Measurements from ENCODE around the gene AAMDC. TPM values are rescaled to one million over a fixed set of nuclear protein-coding genes. Genes with fewer than 3 reads are reported as not detected.
"Not testable (repeated sequence)": the region's sequence is repeated elsewhere in the genome, so short reads cannot be mapped to it uniquely, and the experiment has no call there.

Gene AAMDC
- total RNA-seq, 4 donors from 2014 or later = 14.6 to 47.9 (median 36.7) TPM

DNA sequence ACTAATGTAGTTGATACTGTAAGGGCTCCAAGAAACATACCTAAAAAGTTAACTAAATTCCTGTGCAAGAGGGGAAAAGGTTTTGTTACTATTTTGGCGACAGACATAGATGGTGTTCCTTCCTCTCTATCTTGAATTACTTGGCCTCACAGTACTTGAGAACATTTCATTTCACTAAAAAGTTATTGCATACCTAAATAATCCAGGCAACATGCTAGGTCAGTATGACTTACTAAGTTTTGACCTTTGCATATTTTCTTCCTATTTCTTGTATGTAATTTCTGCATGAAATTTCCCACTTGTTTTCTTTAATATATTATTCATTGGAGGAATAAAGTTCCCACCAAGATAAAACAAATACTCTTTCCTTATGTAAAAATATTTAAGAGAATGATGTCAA, 74.0 kb downstream of the AAMDC start:
- H3K4me3 ChIP-seq; DNase-seq (ENCODE audit: low spot score in 2 of 2); H3K4me1 ChIP-seq; H3K27me3 ChIP-seq; H3K27ac ChIP-seq; H3K9me3 ChIP-seq: not testable (repeated sequence)
- peaks cover 38% of the 10 kb centered on the region for H3K36me3 ChIP-seq
- WGBS = 100% methylated on average over 1 of the region's 1 CpG

DNA sequence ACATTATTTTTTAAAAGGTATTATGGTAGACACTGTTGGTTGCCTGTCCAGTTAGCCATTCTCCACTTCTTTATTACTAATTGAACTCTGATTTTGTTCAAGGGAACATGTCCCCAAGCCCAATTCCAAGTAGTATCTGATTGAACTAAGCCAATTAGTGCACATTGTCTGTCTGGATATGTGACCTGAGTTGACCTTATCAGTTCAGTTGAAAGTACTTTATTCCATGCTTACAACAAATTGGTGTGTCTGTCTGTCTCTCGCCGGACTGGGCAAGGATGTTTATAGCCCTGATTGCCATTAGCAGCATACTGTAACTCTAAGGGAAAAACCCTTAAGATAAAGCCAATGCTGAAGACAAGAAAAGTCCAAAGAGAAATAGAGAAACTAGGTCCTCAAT, 87.9 kb downstream of the AAMDC start:
- H3K4me1 ChIP-seq = no peaks in the 10 kb centered on the region
- H3K36me3 ChIP-seq = peaks cover 12% of the 10 kb centered on the region
- H3K27ac ChIP-seq = no peak overlapping the region
- no peaks in the 10 kb centered on the region for H3K27me3 ChIP-seq
- H3K9me3 ChIP-seq = no peaks in the 10 kb centered on the region
- TF ChIP-seq EP300 (IDR thresholded peaks at IDR 0.05) (no peak), POLR2A (IDR thresholded peaks at IDR 0.05) (no peak)
- TF ChIP-seq, protein P1, sequence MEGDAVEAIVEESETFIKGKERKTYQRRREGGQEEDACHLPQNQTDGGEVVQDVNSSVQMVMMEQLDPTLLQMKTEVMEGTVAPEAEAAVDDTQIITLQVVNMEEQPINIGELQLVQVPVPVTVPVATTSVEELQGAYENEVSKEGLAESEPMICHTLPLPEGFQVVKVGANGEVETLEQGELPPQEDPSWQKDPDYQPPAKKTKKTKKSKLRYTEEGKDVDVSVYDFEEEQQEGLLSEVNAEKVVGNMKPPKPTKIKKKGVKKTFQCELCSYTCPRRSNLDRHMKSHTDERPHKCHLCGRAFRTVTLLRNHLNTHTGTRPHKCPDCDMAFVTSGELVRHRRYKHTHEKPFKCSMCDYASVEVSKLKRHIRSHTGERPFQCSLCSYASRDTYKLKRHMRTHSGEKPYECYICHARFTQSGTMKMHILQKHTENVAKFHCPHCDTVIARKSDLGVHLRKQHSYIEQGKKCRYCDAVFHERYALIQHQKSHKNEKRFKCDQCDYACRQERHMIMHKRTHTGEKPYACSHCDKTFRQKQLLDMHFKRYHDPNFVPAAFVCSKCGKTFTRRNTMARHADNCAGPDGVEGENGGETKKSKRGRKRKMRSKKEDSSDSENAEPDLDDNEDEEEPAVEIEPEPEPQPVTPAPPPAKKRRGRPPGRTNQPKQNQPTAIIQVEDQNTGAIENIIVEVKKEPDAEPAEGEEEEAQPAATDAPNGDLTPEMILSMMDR (IDR thresholded peaks at IDR 0.05) = no peak
- 96% methylated on average over 2 of the region's 2 CpGs for whole genome bisulfite sequencing
- no peak for DNase-seq (ENCODE audit: low spot score in 2 of 2)
- H3K4me3 ChIP-seq = no peak overlapping the region

DNA sequence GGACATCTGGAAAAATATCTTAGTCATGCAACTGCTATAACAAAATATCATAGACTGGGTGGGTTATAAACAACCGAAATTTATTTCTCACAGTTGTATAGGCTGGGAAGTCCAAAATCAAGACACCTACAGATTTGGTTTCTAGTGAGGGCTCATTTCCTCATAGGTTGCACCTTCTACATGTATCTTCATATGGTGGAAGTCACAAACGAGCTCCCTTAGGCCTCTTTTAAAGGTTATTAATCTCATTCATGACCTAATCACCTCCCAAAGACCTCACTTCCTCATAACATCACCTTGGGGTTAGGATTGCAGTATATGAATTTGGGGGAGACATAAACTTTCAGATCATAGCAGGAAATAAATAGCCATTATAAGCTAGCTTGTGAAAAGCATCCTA, 88.3 kb downstream of the AAMDC start:
- Histone ChIP-seq H3K9me3 (no peaks in the 10 kb centered on the region), H3K36me3 (peaks cover 12% of the 10 kb centered on the region), H3K27ac (no peak overlapping the region), H3K4me1 (peaks cover under 1% of the 10 kb centered on the region), H3K4me3 (no peak overlapping the region), H3K27me3 (no peaks in the 10 kb centered on the region)
- WGBS = 95% methylated on average over 2 of the region's 2 CpGs
- no peak for TF ChIP-seq POLR2A (IDR thresholded peaks at IDR 0.05)
- TF ChIP-seq, protein P1 (IDR thresholded peaks at IDR 0.05) = no peak
- no peak for TF ChIP-seq POLR2AphosphoS5 (IDR thresholded peaks at IDR 0.05)
- TF ChIP-seq EP300 (IDR thresholded peaks at IDR 0.05) = no peak
- DNase-seq (ENCODE audit: low spot score in 2 of 2) = no peak

DNA sequence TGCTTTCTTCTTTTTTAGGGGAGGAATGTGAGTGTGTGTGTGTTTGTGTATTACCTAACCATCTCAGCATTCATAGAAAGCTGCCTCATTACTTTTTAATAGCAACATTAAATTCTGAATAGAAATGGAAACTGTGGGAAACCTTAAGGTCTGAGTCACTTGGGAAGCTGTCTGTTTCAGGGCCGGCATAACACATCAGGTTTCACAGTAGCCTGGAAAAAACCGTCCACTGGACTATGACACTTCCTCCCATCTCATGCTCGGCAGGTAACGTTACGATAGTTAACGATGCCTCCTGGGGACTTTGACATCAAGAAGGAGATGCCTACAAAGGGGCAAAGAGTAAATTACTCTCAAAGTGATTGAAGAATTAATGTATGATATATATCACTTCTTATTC, 89.9 kb downstream of the AAMDC start:
- H3K27me3 ChIP-seq; H3K4me3 ChIP-seq; DNase-seq (ENCODE audit: low spot score in 2 of 2); H3K9me3 ChIP-seq; H3K4me1 ChIP-seq; H3K27ac ChIP-seq: not testable (repeated sequence)
- 98% methylated on average over 6 of the region's 6 CpGs for WGBS
- peaks cover 17% of the 10 kb centered on the region for H3K36me3 ChIP-seq

DNA sequence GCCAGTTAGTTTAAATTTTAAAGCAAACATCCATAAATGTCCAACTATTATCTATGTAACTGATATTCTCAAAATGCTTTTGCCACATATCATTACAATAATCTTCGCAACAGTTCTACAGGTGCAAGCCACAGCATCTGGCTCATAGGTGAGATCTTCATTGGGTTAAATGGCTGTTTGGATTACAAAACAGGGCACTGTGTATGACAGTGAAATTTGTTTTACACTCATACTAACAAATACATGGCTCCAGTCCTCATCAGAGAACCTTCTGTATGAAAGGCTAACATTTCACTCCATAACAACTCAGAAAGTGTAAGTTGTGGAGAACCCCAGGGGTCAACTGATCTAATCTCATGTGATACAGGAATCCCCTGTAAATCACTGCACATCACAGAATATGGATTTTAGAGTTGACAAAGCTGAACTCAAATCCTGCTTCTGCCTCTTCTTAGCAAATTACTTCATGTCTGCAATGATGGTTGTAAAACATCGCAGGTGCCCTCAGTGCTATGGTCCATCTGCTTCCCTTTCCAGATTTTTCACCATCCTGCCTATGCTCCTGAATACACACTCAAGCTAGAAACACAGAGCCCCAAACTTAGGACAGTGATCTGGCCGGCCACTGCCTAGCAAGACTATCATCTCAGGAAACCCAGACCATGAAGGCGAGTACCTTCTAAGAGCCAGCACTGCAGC, 92.8 kb downstream of the AAMDC start:
- WGBS = 95% methylated on average over 2 of the region's 4 CpGs
- not testable (repeated sequence) for H3K9me3 ChIP-seq; H3K27me3 ChIP-seq; H3K4me1 ChIP-seq; H3K27ac ChIP-seq; DNase-seq (ENCODE audit: low spot score in 2 of 2); H3K4me3 ChIP-seq
- H3K36me3 ChIP-seq = peaks cover 11% of the 10 kb centered on the region

DNA sequence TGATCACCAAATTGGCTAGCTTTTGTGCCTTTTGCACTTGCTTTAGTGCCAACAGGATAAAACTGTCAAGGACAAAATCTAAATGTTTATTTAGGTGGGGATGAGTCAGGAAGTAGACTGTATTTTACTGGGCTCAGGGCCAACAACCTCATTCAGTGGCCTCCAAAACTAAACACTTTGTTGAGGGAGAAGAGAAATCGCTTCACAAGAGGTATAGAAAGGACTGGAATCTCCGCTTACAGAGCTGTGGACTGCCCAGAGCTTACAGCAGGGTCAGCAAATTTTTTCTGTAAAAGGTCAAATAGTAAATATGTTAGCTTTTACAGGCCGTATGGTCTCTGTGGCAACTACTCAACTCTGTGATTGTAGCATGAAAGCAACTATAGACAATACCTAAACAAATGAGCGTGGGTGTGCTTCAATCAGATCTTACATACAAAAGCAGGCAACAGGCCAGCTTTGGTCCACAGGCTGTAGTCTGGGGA, 93.4 kb downstream of the AAMDC start:
- DNase-seq (ENCODE audit: low spot score in 2 of 2); H3K27me3 ChIP-seq; H3K27ac ChIP-seq; H3K4me1 ChIP-seq; H3K4me3 ChIP-seq; H3K9me3 ChIP-seq: not testable (repeated sequence)
- peaks cover 13% of the 10 kb centered on the region for H3K36me3 ChIP-seq
- WGBS = 72% methylated on average over 4 of the region's 4 CpGs

DNA sequence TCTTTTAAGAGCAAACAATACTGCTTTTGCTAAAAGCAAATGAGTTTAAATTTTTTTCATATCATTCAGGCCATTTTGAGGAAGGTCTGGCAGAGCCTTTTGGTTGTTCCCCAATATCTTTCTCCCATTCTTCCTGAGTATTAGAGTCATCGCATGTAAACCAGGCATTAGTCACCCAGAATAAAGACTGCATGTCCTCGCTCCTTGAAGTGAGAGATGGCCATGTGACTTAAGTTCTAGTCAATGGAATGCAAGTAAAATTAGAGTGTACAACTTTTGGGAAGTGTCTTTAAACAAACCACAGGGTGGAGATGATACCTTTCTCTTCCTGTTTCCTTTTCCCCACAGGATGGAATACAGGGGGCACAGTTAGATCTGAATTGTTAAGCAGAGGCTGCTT, 96.8 kb downstream of the AAMDC start:
- DNase-seq (ENCODE audit: low spot score in 2 of 2); H3K9me3 ChIP-seq; H3K4me1 ChIP-seq; H3K4me3 ChIP-seq; H3K27me3 ChIP-seq; H3K27ac ChIP-seq: not testable (repeated sequence)
- peaks cover 22% of the 10 kb centered on the region for H3K36me3 ChIP-seq
- WGBS = 100% methylated on average over 1 of the region's 2 CpGs

Other genes starting within 250 kb of the AAMDC start
- under 1 TPM in 3 of 4 donors, not detected in 1; 0.55 to 0.76 (median 0.59) TPM for gene AQP11, start 231.2 kb upstream of the AAMDC start, total RNA-seq
- 10 to 100 TPM; 36.6 to 88.1 (median 69.2) TPM for gene CLNS1A, start 183.3 kb upstream of the AAMDC start, total RNA-seq
- 100 to 1,000 TPM in 1 of 4 donors, 10 to 100 TPM in 3; 27.5 to 121 (median 45.5) TPM for gene RSF1, start 422 bp upstream of the AAMDC start, total RNA-seq
- gene INTS4, start 173.5 kb downstream of the AAMDC start, total RNA-seq = 10 to 100 TPM; 18.8 to 73.9 (median 26.4) TPM
- gene KCTD14, start 202.1 kb downstream of the AAMDC start, total RNA-seq = 1 to 10 TPM; 1.8 to 6.0 (median 3.3) TPM
- 100 to 1,000 TPM in 1 of 4 donors, 10 to 100 TPM in 3; 17.9 to 129 (median 47.3) TPM for gene THRSP, start 242.7 kb downstream of the AAMDC start, total RNA-seq

Data from suprapubic skin (tissue), 4 donors.